LHCN-M2 (cell line): Measurements from ENCODE around the gene CDCA5. TPM values are rescaled to one million over a fixed set of nuclear protein-coding genes. Genes with fewer than 3 reads are reported as not detected.
"Not testable (repeated sequence)": the region's sequence is repeated elsewhere in the genome, so short reads cannot be mapped to it uniquely, and the experiment has no call there.

Experiments
- DNase-seq: peaks from one replicate; pipeline ENCODE4 v3.0.0-alpha.2; 2012; ENCODE audit warnings: low read depth
- total RNA-seq: library from RNA; depleted of rRNA; stranded (reverse); fragments of >200 nt; gene quantifications from 2 replicates; pipeline ENCODE4 v1.2.3, GENCODE V29; 2014

Gene CDCA5
- total RNA-seq, 1 experiment from 2014 or later = 48.0 TPM

GRCh38 chr11:65118891-65119669 is 35.2 kb upstream of the CDCA5 start:
- not testable (repeated sequence) for DNase-seq

DNA sequence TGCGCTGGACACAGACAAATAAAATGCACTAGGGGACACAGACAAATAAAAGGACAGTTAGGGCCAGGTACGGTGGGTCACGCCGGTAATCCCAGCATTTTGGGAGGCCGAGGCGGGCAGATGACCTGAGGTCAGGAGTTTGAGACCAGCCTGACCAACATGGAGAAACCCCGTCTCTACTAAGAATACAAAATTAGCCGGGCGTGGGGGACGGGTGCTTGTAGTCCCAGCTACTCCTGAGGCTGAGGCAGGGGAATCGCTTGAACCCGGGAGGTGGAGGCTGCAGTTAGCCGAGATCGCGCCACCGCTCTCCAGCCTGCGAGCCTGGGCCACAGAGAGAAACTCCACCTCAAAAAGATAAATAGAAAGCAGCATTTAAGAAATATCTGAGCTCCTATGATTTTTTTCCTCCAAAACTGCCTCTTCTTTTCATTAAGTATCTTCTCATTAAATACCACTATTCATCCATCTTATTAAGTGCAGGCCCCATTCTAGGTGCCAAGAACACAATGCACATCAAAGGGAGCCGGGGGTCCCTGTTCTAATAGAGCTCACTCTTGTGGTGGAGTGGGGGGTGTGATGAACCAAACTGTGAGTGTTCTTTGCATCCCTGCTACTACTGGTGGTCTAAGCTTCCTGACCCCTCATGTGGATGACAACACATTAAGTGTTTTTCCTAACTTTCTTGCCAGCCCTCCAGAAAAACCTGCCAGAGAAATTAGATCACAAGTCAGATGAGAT is 34.4 kb upstream of the CDCA5 start:
- no peak for DNase-seq

GRCh38 chr11:65117206-65118096 is 33.6 kb upstream of the CDCA5 start, which contains the start of gene ZNHIT2:
ZNHIT2 (minus strand) TSS chr11:65117701; CDS start chr11:65117653, 48 bp downstream.
- peak; percentile 98 for DNase-seq

DNA sequence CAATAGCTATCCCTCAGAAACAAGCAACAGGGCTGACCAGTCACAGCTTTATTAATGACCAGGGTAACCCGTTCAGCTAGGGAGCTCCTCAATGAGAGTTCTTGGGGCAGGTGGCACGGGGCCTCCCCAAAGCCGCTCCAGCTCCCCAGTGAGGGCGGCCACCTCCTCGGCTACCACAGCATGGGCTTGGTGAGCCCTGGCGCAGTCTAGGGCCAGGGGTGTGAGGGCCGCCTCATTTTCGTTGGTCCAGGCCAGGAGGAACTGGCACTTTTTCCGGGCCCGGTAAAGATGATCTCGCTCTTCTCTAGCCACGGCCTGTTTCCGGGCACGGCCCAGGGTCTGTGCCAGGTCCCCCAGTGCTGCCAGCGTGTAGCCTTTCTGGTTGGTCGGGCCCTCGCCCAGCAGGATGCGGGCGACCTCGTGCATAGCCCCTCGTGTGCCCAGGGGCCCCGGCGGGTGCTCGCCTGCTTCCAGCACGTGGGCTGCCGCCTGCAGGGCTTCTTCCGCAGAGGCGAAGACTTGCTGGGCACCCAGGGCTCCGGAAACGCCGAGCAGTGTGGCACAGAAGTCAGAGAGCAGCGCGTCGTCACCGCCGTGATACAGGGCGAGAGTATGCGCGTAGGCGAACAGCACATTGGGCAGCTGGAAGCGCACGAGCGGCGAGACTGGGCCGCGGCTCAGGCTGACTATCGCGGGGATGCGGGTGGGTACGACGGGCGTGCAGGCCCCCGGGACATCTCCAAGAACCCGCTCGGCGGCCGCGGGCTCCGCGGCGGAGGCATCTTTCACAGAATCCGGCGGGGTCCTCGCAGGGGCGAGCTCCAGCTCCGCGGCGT is 32.7 kb upstream of the CDCA5 start:
- DNase-seq = peak; percentile 54

DNA sequence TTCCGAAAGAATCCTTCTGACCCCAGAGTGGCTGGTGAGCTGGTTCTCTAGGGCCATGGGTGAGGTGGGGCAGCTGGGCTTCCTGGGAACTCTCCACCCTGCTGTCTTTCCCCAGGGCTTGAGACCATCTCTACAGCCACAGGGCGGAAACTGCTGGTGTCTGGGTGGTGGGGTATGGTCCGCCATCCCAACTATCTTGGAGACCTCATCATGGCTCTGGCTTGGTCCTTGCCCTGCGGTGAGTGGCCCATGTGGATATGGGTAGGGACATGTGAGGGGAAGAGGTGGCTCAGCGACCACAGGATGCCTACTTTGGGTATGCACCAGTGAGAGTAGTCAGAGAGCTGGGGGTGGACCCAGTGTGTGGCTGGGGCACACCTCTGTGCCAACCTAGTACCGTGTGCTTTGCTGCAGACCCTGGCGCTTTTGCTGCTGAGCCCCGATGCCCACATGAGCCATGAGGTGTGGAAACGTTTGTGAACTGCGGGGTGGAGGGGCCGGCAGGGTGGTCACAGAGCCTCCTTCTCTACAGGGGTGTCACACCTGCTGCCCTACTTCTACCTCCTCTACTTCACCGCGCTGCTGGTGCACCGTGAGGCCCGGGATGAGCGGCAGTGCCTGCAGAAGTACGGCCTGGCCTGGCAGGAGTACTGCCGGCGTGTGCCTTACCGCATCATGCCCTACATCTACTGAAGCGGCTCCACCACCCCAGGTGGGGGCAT is 31.7 kb upstream of the CDCA5 start:
- no peak for DNase-seq

- no peak for DNase-seq
These were observed 30.8 kb upstream of the CDCA5 start for GRCh38 chr11:65114538-65115171.

- DNase-seq = no peak
These were observed 30.0 kb upstream of the CDCA5 start for GRCh38 chr11:65113839-65114238.

- DNase-seq = no peak
These were observed 29.5 kb upstream of the CDCA5 start for GRCh38 chr11:65113361-65113756.

DNA sequence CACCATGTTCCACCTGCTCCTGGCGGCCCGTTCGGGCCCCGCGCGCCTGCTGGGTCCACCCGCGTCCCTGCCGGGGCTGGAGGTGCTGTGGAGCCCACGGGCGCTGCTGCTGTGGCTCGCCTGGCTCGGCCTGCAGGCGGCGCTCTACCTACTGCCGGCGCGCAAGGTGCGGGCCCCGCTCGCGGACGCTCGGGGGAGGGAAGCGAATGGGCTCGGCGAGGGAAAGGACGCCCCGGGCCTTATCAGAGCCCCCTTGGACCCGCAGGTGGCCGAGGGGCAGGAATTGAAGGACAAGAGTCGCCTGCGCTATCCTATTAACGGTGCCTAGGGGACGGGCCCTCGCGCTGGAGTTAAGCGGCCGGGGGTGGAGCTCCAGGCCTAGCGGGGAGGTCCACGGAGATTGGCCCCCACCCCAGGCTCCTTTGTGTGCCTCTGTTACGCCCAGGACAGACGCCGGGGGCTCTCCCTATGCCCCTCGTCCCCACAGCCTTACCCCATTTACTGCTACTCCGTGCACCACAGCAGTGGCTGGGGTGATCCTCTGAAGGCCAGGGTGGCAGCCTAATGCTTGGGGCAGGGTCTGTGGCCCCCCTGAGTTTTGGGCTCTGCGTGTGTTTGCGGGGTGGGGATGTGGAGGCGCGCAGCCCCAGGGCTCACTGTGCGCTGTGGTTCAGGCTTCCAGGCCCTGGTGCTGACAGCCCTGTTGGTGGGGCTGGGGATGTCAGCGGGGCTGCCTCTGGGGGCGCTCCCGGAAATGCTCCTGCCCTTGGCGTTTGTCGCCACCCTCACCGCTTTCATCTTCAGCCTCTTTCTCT is 28.9 kb upstream of the CDCA5 start:
- no peak for DNase-seq

DNA sequence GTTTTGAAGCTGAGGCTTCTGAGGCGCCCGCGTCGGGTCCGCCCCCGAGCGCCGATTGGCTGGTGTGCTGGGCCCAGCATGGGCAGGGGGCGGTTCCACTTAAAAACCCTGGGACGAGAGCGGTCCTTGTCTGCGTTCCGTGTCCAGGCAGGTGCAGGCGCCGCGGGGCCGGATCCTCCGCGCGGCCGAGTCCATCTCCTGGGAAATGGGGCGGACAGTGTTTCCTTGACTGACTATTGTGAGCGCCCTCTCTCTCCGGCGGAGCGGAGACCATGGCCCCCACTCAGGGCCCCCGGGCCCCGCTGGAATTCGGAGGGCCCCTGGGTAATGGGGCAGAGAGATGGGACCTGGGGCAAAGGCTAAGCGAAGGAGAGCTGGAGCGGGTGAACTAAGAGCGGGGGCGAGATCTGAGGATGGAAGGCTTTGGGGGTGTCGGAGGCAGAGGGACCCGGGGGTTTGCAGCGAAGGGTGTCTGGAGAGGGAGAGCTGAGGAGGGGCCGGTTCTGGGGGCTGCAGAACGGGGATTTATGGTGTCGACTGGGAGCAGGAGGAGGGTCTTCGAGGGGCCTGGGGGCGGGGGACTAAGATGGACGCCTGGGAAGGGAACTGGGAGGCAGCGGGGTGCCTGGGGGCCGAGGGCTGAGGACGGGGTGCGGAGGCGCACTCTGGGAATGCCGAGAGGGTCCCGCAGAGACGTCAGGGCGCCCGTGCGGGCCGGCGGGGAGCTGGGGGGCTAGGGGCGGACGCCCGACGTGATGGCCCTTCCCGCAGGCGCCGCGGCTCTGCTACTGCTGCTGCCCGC is 28.1 kb upstream of the CDCA5 start, which contains the start of gene TM7SF2:
Gene TM7SF2, plus strand, starts transcription at position 129 of the 802 bp plus-strand sequence. Its CDS starts 144 bp downstream, at position 273.
- DNase-seq = peak; percentile 81

DNA sequence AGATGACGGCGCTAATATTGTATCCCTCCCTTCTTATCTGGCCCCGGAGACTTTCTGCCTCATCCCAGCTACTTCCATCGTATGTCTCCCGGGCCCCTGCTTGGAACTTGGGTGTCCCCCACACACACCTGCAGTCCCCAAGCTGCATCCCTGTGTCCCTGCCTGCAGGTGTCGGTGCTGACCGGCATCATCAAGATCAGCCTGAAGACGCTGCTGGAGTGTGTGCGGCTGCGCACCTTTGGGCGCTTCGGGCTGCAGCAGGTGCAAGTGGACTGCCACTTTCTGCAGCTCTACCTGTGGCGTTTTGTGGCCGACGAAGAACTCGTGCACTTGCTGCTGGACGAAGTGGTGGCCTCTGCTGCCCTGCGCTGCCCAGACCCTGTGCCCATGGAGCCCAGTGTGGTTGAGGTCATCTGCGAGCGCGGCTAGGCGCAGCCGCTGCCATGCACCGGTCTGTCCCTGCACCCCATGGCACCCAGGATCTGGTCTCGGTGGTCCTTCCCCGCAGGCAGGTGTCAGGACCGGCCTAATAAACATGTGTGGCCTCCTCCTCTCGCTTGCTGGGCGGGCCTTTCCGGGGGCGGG is 27.4 kb upstream of the CDCA5 start:
- no peak for DNase-seq

- peak; percentile 74 for DNase-seq
These were observed 26.6 kb upstream of the CDCA5 start for GRCh38 chr11:65110354-65110861.

- DNase-seq = no peak
These were observed 25.7 kb upstream of the CDCA5 start for GRCh38 chr11:65109231-65110198.

- no peak for DNase-seq
These were observed 24.8 kb upstream of the CDCA5 start for GRCh38 chr11:65108469-65109123.

GRCh38 chr11:65107751-65108468 is 24.1 kb upstream of the CDCA5 start:
- DNase-seq = no peak
